HG03045 (cell line): ENCODE data around the gene ST6GALNAC5.
A peak's percentile ranks its signal among the peaks of the same experiment; 100 is the strongest.
"Not testable (repeated sequence)": the region's sequence is repeated elsewhere in the genome, so short reads cannot be mapped to it uniquely, and the experiment has no call there.

Experiments
- ATAC-seq: cut with Tn5 transposase; IDR thresholded peaks from one replicate; pipeline ENCODE4 v1.9.1; 2021; ENCODE audit warnings: mild to moderate bottlenecking, moderate library complexity; ENCODE audit not compliant: unreplicated experiment

ST6GALNAC5 gene

DNA sequence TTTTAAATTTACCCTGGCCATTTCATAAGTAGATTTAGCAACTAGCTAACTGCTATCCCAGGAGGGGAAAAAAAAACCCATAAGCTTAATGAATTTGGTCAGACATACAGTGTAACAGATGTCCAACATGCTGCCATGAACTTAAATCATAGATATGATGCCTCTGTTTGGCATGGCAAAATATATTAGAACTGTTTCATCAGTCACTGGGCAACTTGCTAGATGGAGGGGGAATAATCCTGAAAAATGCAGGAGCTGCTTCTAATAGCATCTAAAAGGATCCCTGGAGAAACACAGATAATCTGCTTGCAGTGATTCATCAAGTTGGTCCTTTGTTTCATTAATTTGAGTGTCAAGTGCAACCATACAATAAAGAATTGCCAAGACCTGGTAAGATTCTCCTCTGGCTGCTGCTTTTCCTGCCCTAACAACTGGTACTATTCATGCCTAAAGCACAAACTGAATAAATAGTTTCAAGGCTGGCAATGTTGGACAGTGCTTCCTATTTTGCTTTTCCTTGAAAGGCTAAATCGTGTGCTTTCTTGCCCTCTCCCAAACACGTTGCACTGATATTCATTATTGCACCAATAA is 1.5 kb upstream of the ST6GALNAC5 start:
- ATAC-seq: no peak

DNA sequence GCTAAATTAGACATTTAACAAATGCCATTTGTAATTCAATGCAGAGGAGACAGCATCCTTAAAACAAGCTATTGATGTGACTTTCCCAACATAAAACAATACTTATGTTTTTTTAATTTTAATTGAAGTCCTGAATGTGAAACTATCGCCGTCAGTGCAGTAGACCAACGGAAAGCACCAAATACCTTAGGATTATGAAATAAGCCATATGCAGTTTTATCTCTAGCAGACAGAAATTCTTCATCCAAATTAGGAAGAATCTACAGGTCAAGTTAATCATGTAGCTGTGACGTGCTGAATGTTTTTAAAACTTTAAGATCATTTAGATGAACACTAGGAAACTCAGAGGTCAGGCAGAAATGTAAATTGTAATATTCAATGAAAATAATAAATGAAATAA is 714 bp upstream of the ST6GALNAC5 start:
- no peak for ATAC-seq

DNA sequence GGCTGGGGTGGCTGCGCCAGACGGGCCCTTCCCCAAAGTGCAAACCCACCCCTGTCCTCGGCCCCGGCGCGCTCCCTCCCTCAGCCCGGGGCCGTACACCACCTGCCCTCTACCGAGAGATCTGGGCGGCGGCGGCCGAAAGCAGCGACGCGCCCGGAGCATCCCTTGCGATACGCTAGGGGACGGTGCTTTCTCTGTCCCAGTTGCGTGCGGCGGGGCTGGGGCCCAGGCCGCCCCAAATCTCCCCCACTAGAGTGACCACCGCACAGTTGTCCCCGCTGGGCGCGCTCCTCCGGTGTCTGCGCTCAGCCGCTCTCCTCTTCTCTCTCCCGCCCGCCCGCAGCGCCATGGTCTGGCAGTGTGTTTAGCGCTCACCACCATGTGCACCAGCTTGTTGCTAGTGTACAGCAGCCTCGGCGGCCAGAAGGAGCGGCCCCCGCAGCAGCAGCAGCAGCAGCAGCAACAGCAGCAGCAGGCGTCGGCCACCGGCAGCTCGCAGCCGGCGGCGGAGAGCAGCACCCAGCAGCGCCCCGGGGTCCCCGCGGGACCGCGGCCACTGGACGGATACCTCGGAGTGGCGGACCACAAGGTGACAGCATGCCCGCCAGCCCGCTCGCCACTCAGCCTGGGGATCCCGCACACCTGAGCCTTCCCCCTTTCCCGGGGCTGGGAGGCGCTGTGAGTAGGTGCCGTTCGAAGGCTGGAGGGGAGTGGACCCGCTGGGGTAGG is 1.0 kb downstream of the ST6GALNAC5 start:
- no peak for ATAC-seq

DNA sequence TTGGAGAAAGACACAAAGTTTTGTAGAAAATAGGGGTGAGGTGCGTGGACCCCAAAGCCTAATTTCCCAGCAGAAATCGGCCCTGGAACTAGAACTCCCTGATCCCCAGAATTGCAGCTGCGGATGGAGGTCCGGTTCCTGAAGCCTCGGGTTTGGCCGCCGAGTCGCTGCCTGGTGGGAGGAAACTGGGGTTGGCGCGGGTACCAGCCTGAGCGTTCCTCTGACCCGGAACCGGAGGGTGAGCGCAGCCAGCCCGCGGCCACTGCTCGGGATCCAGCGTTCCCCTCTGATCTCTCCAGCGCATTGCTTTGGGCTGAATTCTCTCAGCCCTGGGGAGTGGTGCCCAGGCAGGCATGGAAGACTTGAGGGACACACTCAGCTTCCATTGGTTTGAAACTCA is 1.6 kb downstream of the ST6GALNAC5 start:
- no peak for ATAC-seq

DNA sequence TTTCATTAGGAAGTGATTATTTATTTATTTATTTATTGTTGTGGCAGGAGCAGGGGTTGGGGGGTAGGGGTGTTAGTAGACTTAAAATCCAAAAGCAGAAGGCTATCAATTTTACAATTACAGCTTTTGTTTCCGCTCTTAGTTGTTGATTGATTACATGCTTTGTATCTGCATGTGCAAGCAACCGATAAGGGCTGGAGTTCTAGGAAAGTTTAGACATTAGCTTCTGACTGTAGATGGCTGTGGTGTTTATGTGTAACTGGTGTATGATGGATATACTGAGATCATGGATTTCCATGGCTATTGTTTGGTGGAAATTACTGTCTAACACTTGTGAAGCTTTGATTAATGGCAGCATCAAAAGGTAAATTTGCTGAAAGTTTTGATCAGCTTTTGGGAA is 2.8 kb downstream of the ST6GALNAC5 start:
- no peak for ATAC-seq

DNA sequence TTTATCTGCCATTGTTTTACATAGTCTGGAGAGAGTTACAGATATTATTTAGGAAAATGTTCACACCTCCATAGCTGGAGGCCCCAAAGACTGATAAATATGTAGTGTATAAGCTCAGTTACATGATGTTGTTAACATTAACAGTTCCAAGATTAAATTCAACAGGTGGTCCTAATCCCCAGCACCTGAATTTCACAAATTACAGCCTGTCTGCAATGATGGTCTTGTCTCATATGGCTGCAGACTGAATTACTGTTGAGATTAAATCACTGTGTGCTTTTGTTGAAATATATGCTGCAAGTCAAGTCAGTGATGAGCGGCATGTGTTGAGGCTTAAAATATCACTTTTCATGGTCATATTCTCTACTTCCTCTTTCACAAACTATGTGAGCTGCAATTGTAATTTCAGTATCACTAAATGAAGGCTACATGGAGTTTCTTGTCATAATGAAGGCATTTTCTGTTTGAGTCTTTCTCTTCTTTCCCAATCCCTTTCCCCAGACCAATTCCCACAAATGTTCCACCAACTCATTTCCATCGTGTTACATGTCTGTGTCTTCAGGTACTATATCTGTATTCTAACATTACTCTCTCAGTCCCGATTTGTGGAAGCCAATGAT is 4.2 kb downstream of the ST6GALNAC5 start:
- peak; percentile 78 for ATAC-seq

DNA sequence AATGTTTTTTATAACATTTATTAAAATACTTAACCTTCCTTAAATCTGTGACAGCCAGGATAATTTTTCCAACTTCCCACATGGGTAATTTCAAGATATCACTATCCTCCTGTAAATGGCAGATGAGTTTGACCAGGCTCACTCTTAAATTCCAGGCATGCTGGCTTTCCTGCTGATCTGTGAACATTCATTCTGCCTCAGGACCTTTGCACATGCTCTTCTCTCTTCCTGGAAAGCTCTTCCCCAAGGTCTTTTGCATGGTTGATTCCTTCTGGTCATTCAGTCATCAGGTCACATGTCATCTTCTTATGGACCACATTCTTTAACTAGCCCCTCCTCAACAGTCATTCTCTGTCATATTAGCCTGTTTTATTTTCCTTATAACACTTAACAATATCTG is 5.7 kb downstream of the ST6GALNAC5 start:
- no peak for ATAC-seq

DNA sequence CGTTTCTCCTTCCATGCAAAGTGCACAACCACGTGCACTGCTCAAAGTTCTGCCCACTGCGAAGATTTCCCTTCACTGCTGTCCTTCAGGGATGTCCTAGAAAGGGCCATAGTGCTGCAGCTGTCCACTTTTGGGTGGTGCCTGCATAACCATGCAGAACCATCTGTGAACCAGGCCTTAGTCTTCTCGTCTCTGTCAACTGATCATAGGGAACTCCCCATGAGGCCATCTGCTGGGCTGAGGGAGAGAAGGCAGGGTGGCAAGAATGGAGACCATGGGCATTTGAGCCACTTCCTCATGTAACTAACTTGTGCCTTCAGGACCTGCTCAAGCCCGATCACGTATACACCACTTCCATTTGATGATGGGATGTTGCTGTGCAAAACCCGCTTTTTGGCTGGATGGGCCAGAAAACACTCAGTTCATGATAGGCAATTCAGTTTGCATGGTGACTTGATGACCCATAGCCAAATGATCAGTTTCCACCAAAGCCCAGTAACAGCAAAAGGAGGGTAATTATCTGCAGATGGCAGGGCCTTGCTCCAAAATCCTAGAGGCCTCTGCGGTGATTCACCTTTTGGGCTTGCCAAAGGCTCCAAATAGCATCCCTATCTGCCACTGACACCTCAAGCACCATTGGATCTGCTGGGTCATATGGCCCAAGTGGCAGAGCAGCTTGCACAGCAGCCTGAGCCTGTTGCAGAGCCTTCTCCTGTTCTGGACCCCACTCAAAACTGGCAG is 9.5 kb downstream of the ST6GALNAC5 start:
- ATAC-seq: no peak

DNA sequence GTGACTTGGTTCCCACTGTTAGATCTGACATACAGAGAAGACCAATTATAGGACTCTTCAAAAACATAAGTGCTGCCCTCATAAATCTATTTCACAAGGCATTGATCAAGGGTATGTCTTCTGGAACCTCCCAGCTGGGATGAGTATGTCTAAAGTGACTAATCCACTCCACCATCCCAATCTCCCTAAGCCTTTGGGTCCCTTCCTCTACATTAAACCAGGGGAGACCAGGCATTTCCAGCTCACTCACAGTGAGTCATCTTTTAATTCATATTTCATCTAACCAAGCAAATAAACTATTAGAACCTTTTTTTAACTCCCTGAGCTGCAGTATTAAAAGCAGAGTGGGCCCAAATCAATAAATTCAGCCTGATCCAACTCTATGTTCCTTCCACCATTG is 11.7 kb downstream of the ST6GALNAC5 start:
- not testable (repeated sequence) for ATAC-seq

DNA sequence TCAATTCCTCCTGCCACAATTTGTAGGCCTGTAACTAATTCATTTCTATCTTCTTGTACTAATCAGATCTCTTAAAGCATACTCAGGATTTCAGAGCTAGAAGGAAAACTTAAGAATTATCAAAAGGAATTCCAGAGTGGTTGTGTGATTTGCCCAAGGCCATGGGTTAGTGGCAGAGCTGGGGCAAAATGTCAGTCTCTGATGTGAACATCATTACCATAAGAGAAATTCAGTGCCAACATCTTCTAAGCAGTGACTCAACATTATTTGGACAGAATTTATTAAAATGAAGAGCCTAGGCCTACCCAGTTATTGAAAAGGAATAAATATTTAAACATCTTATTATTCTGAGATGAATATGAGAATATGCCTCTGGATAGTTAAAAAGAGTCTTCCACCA is 14.5 kb downstream of the ST6GALNAC5 start:
- no peak for ATAC-seq

DNA sequence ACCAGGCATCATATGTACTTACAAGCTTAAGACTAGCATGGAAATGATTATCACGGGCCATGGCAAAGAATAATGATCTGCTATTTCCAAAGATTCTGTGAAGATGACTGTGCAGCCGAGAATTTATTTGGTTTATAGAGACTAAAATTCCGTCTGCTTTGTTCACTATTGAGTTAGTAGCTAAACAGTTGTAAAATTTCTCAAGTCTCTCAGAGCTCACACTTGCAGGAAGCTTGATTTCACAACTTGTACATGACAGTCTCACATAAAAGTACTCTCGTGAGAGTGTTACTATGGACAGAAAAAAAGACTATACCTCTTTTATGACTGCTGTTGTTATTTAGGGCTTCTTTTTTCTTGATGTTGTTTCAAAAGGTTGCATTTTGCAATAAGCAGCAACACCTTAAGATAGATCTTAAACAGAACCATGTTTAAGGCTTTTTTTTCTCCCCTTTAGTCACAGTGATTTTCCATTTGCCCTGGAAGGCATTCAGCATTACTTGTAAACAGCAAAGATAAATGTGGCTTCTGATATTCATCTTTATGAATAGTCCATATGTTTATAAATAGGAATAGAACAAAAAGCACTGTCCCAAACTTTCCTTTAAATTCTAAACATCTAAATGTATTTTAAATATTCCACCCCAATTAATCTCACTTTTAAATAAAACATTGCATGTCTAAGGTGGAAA is 24.8 kb downstream of the ST6GALNAC5 start:
- ATAC-seq: no peak

DNA sequence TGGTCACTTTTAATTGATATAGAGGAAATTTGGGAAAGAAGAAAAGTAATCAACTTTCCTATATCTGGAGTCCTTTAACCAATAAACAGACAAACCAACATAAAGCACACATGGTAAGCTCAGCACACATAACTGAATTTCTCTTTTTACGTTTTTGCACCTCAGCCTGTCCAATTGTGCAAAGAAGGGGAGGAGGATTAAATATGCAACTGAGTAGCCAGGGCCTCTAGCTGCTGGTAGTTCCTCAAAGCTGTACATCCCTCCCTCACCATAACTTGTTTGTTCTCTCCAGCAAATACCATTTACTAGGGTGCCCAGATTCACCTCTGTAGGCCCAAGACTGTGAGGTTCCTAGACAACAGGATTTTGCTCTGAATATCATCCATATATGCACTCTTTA is 25.4 kb downstream of the ST6GALNAC5 start:
- ATAC-seq: no peak

DNA sequence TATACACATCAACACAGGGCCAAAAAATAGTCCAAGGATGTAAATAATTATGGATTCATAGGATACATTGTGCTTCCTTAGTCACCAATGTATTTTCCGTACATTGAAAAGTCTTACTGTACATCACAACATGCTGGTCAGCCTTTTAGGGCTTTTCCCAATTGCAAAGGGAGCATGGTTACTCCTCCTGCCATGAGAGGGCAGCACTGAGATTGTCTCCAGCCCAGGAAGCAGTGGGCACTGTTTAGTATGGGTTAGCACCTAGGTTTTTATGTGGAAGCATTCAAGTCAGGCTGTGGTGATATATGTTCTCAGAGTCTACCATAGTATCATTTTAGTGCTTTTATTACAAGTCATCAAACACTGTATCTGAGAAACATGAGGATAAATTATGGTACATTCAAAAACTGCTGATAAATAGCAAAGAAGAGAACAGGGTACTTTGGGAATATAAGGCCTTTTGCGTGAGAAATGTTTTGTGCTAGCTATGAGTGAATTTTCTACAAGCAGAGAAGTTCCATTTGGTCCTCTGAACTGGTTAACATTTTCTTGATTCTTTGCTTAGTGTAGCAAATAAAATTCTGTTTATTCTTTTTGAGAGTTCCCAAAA is 34.0 kb downstream of the ST6GALNAC5 start:
- peak; percentile 83 for ATAC-seq

DNA sequence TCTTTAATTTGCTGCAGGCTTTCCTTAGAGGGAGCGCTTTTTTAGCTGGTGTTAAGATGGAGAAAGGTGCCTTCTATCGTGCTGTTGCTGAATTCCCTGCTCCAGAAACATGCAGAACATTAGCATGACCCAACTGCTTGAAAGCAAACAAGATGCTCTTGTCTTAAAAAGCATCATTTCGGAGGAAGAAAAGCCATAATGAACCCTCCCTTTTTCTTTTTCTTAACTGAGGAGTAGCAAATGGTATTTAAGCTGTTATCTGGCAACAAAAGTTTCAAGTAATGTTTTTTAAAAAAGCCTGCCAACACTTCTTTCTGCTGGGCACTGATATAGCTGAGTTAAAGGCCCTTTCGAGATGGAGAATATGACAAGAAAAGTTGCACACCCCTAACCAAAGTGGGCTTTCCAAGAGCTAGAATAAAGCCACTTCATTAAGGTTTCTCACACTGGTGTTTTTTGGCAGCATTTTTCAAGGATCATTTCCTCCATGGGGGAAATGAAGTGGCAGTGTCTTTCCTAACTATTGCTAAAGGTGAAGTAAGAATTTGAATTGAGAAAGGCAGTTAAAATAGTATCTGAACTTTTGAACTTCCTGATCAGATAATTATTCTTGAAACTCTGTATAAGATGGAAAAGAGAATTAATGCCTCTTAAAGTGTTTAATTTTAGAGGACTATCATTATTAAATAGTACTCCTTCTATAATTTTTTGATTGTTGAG is 38.8 kb downstream of the ST6GALNAC5 start:
- no peak for ATAC-seq

DNA sequence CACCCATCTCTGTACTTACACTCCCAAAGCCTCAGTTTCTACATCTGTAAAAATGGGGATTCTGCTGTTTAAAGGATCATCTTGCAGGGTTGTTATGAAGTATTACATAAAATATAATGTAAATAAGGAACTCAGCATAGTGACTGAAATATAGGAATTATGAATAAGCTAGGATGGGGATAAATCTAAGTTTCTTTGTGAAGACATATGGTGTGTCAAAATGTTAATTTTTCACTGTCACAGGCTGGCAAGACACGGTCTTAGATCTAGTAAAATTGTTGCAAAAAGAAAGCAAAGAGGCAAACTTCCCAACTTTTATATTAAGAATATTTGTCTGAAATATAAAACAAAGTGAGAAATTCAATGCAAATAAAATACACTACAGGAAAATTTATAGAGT is 42.0 kb downstream of the ST6GALNAC5 start:
- ATAC-seq: no peak

DNA sequence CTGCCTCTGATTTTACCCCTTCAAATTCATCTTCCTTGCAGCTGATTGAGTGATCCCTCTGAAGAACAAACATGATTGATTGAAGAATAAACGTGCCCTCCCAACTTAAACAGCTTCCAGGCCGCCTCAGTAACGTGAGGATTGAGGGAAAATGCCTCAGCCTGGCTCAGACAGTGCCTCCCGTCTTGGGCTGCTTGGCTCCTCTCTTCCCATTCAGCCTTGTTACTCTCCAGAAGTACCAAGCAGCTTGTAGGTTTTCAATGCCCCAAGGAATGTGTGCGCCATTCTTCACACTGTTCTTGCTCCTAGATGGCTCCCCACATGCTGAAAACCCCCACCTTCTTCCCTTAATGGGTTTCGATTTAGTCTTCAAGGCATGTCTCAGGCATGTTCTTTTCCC is 51.8 kb downstream of the ST6GALNAC5 start:
- no peak for ATAC-seq

DNA sequence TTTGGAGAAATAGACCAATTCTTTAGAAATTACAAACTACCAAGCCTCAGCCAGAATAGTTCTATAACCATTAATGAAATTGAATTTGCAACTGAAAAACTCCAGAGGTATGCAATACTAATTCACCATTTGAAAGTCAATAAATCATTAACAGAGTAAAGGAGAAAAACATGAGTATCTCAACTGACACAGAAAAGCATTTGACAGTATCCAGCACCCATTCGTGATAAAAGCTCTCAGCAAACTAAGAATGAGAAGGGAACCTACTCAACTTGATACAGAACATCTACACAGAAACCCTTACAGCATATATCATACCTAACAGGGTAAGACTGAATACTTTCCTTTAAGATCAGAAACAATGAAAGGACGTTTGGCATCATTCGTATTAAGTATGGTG is 54.3 kb downstream of the ST6GALNAC5 start:
- no peak for ATAC-seq

DNA sequence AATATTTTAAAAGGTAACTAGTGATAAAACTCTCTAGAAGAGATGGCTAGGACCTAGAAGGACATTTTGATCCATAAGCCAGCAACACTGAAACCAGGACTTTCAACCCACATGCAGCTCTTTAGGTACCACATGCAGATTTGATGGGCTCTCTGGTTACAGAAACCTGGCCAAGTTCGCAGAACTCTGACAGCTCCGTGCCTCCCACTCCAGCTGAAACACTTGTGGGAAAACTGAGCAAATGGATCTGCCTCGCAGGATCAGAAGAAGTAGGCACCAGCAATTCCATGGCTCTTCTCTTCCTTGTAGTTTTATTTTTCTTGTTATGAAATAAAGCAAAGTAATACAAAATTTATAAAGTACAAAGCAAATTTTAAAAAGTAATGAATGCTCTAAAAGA is 58.5 kb downstream of the ST6GALNAC5 start:
- ATAC-seq: no peak

DNA sequence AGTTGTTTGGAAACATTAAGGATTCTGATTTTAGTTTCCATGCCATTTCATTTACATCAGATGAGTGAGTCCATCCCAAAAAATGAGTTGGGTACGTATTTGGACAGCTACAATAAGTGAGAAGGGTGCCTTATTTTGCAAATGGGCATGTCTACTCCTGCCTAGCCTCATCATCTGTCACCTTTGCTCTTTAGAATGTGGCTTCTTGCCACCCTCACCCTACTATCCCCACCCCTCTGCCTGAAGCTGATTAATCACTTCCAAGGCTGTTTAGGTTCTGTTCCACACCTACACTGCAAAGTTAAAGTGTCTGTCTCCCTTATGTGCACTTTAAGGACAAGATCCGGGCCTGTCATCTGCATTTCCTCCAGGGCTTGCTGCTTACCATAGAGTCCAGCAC is 61.2 kb downstream of the ST6GALNAC5 start:
- ATAC-seq: no peak

DNA sequence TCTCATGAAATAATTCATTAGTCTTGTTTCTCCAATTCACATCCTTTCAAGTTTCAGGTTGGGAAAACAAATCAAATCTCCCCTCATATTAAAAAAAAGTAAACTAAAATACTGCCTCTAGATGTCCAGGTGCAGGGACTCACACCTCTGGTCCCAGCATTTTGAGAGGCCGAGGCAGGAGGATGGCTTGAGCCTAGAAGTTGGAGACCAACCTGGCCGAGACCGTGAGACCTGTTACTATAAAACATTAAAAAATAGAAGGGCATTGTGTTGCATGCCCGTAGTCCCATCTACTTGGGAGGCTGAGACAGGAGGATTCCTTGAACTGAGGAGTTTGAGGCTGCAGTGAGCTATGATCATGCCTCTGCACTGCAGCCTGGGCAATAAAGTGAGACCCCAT is 61.9 kb downstream of the ST6GALNAC5 start:
- no peak for ATAC-seq
